ENCODE results near the gene USP11. TPM values are rescaled to one million over a fixed set of nuclear protein-coding genes. Genes with fewer than 3 reads are reported as not detected.

Gene USP11
- total RNA-seq, 2 experiments from 2014 or later = 55.3 to 60.9 TPM

GRCh38 chrX:47228550-47229270 is 4.1 kb upstream of the USP11 start:
- no peaks in the 10 kb centered on the region for H3K9me3 Mint-ChIP-seq (ENCODE audit: insufficient read depth)
- POLR2A ChIA-PET = interaction anchor here (1.1 kb wide), 1 partner anchor 10 kb away, joined by 3 read pairs; no protein-coding TSS in a partner anchor

GRCh38 chrX:47229427-47229826 is 3.4 kb upstream of the USP11 start:
- H3K9me3 Mint-ChIP-seq (ENCODE audit: insufficient read depth) = no peaks in the 10 kb centered on the region
- H3K27ac Mint-ChIP-seq = no peak overlapping the region
- peaks cover 46% of the 10 kb centered on the region for H3K36me3 Mint-ChIP-seq (ENCODE audit: low read depth)
- DNase-seq (no peak), ATAC-seq (no peak)
- ChIA-PET CTCF (no interaction called here), POLR2A (no interaction called here)
- H3K27me3 Mint-ChIP-seq (ENCODE audit: low read depth) = no peaks in the 10 kb centered on the region
- peaks cover 8% of the 10 kb centered on the region for H3K4me1 Mint-ChIP-seq (ENCODE audit: low read depth)
- H3K4me3 Mint-ChIP-seq = no peak overlapping the region

More at GRCh38 chrX:47228550-47229270, 4.1 kb upstream of the USP11 start:
- ATAC-seq (no peak), DNase-seq (no peak)
- Mint-ChIP-seq H3K27me3 (ENCODE audit: low read depth) (no peaks in the 10 kb centered on the region), H3K4me3 (no peak overlapping the region), H3K27ac (no peak overlapping the region), H3K4me1 (ENCODE audit: low read depth) (peaks cover 8% of the 10 kb centered on the region), H3K36me3 (ENCODE audit: low read depth) (peaks cover 46% of the 10 kb centered on the region)
- CTCF ChIA-PET = no interaction called here

GRCh38 chrX:47230136-47230868 is 2.5 kb upstream of the USP11 start:
- Mint-ChIP-seq H3K9me3 (ENCODE audit: insufficient read depth) (no peaks in the 10 kb centered on the region), H3K27ac (peak overlapping the region; percentile 18), H3K4me3 (no peak overlapping the region), H3K27me3 (ENCODE audit: low read depth) (no peaks in the 10 kb centered on the region), H3K4me1 (ENCODE audit: low read depth) (peaks cover 10% of the 10 kb centered on the region), H3K36me3 (ENCODE audit: low read depth) (peaks cover 39% of the 10 kb centered on the region)
- ATAC-seq = no peak
- CTCF ChIA-PET = no interaction called here
- POLR2A ChIA-PET = interaction anchor here (3.4 kb wide), 1 partner anchor 11 kb away, joined by 42 read pairs; the partner anchor contains the start of gene CDK16
- no peak for DNase-seq

GRCh38 chrX:47231167-47231566 is 1.6 kb upstream of the USP11 start:
- Mint-ChIP-seq H3K9me3 (ENCODE audit: insufficient read depth) (no peaks in the 10 kb centered on the region), H3K4me3 (no peak overlapping the region), H3K36me3 (ENCODE audit: low read depth) (peaks cover 41% of the 10 kb centered on the region), H3K27me3 (ENCODE audit: low read depth) (no peaks in the 10 kb centered on the region), H3K4me1 (ENCODE audit: low read depth) (peaks cover 18% of the 10 kb centered on the region), H3K27ac (no peak overlapping the region)
- ChIA-PET CTCF (no interaction called here), POLR2A (interaction anchor here (3.4 kb wide), 1 partner anchor 12 kb away, joined by 42 read pairs; the partner anchor contains the start of gene CDK16)
- no peak for ATAC-seq
- no peak for DNase-seq

- DNase-seq (no peak), ATAC-seq (no peak)
- CTCF ChIA-PET = interaction anchor here (0.6 kb wide), 1 partner anchor 152 kb away, joined by 4 read pairs; no protein-coding TSS in a partner anchor
- H3K27ac Mint-ChIP-seq = peak overlapping the region; percentile 99
- peaks cover 23% of the 10 kb centered on the region for H3K4me1 Mint-ChIP-seq (ENCODE audit: low read depth)
- POLR2A ChIA-PET = interaction anchor here (0.9 to 3.4 kb wide), 5 partner anchors 13 to 152 kb away, joined by 3 to 42 read pairs (median 4); partner anchors contain the start of genes CDK16 and NDUFB11
- H3K36me3 Mint-ChIP-seq (ENCODE audit: low read depth) = peaks cover 36% of the 10 kb centered on the region
- peak overlapping the region; percentile 91 for H3K4me3 Mint-ChIP-seq
- H3K9me3 Mint-ChIP-seq (ENCODE audit: insufficient read depth) = no peaks in the 10 kb centered on the region
- no peaks in the 10 kb centered on the region for H3K27me3 Mint-ChIP-seq (ENCODE audit: low read depth)
Measured at GRCh38 chrX:47232197-47232802, 509 bp upstream of the USP11 start.

GRCh38 chrX:47233333-47234113 is 714 bp downstream of the USP11 start:
- peaks cover 24% of the 10 kb centered on the region for H3K4me1 Mint-ChIP-seq (ENCODE audit: low read depth)
- no peaks in the 10 kb centered on the region for H3K27me3 Mint-ChIP-seq (ENCODE audit: low read depth)
- DNase-seq (peak; percentile 95), ATAC-seq (peak; percentile 93)
- peaks cover 27% of the 10 kb centered on the region for H3K36me3 Mint-ChIP-seq (ENCODE audit: low read depth)
- no peaks in the 10 kb centered on the region for H3K9me3 Mint-ChIP-seq (ENCODE audit: insufficient read depth)
- ChIA-PET POLR2A (interaction anchor here (0.8 to 3.4 kb wide), 8 partner anchors 9 to 346 kb away, joined by 3 to 42 read pairs (median 4); partner anchors contain the start of genes CDK16, NDUFB11 and RBM10), CTCF (interaction anchor here (0.7 to 1.0 kb wide), 4 partner anchors 149 to 1847 kb away, joined by 3 read pairs; no protein-coding TSS in a partner anchor)
- peak overlapping the region; percentile 91 for H3K4me3 Mint-ChIP-seq
- H3K27ac Mint-ChIP-seq = peak overlapping the region; percentile 99

- ChIA-PET CTCF (no interaction called here), POLR2A (no interaction called here)
- no peak for ATAC-seq
- Mint-ChIP-seq H3K4me1 (ENCODE audit: low read depth) (peaks cover 24% of the 10 kb centered on the region), H3K27ac (peak overlapping the region; percentile 78), H3K27me3 (ENCODE audit: low read depth) (no peaks in the 10 kb centered on the region), H3K9me3 (ENCODE audit: insufficient read depth) (no peaks in the 10 kb centered on the region), H3K4me3 (peak overlapping the region; percentile 91), H3K36me3 (ENCODE audit: low read depth) (peaks cover 24% of the 10 kb centered on the region)
- no peak for DNase-seq
Measured at GRCh38 chrX:47234583-47234982, 1.8 kb downstream of the USP11 start.

- DNase-seq (no peak), ATAC-seq (no peak)
- peak overlapping the region; percentile 7 for H3K27ac Mint-ChIP-seq
- no peaks in the 10 kb centered on the region for H3K9me3 Mint-ChIP-seq (ENCODE audit: insufficient read depth)
- no peaks in the 10 kb centered on the region for H3K27me3 Mint-ChIP-seq (ENCODE audit: low read depth)
- H3K36me3 Mint-ChIP-seq (ENCODE audit: low read depth) = peaks cover 22% of the 10 kb centered on the region
- H3K4me3 Mint-ChIP-seq = no peak overlapping the region
- H3K4me1 Mint-ChIP-seq (ENCODE audit: low read depth) = peaks cover 24% of the 10 kb centered on the region
- CTCF ChIA-PET = interaction anchor here (1.0 kb wide), 1 partner anchor 149 kb away, joined by 5 read pairs; no protein-coding TSS in a partner anchor
- POLR2A ChIA-PET = no interaction called here
Measured at GRCh38 chrX:47235691-47236103, 2.9 kb downstream of the USP11 start.

GRCh38 chrX:47239199-47239598 is 6.4 kb downstream of the USP11 start:
- Mint-ChIP-seq H3K4me1 (ENCODE audit: low read depth) (peaks cover 16% of the 10 kb centered on the region), H3K9me3 (ENCODE audit: insufficient read depth) (no peaks in the 10 kb centered on the region), H3K27me3 (ENCODE audit: low read depth) (no peaks in the 10 kb centered on the region), H3K4me3 (no peak overlapping the region), H3K36me3 (ENCODE audit: low read depth) (peaks cover 35% of the 10 kb centered on the region), H3K27ac (no peak overlapping the region)
- no peak for ATAC-seq
- no peak for DNase-seq
- ChIA-PET CTCF (interaction anchor here (0.6 to 2.0 kb wide), 2 partner anchors 145 to 285 kb away, joined by 3 to 4 read pairs; no protein-coding TSS in a partner anchor), POLR2A (no interaction called here)

GRCh38 chrX:47239898-47240545 is 7.2 kb downstream of the USP11 start:
- ATAC-seq = no peak
- no peak overlapping the region for H3K4me3 Mint-ChIP-seq
- ChIA-PET POLR2A (no interaction called here), CTCF (interaction anchor here (2.0 kb wide), 1 partner anchor 145 kb away, joined by 4 read pairs; no protein-coding TSS in a partner anchor)
- H3K27me3 Mint-ChIP-seq (ENCODE audit: low read depth) = no peaks in the 10 kb centered on the region
- no peaks in the 10 kb centered on the region for H3K9me3 Mint-ChIP-seq (ENCODE audit: insufficient read depth)
- H3K27ac Mint-ChIP-seq = no peak overlapping the region
- no peak for DNase-seq
- H3K4me1 Mint-ChIP-seq (ENCODE audit: low read depth) = peaks cover 16% of the 10 kb centered on the region
- H3K36me3 Mint-ChIP-seq (ENCODE audit: low read depth) = peaks cover 35% of the 10 kb centered on the region

GRCh38 chrX:47240619-47241018 is 7.8 kb downstream of the USP11 start:
- Mint-ChIP-seq H3K9me3 (ENCODE audit: insufficient read depth) (no peaks in the 10 kb centered on the region), H3K27ac (no peak overlapping the region), H3K36me3 (ENCODE audit: low read depth) (peaks cover 31% of the 10 kb centered on the region), H3K4me1 (ENCODE audit: low read depth) (peaks cover 11% of the 10 kb centered on the region), H3K27me3 (ENCODE audit: low read depth) (no peaks in the 10 kb centered on the region), H3K4me3 (no peak overlapping the region)
- DNase-seq = no peak
- CTCF ChIA-PET = interaction anchor here (2.0 kb wide), 1 partner anchor 144 kb away, joined by 4 read pairs; no protein-coding TSS in a partner anchor
- ATAC-seq = no peak
- POLR2A ChIA-PET = no interaction called here

All from activated CD8-positive, alpha-beta T cell treated with anti-CD3 and anti-CD28 coated beads, Interleukin-2, amount 10 ng/mL, durations not matched to agents 7 days and 5 days (primary cell).